Measurements from ENCODE around the gene LIPF. TPM values are rescaled to one million over a fixed set of nuclear protein-coding genes. Genes with fewer than 3 reads are reported as not detected.

The LIPF gene
- total RNA-seq, 1 donor from 2014 or later = 19.6 TPM

- DNase-seq (ENCODE audit: extremely low spot score, unreplicated experiment) = no peak
- TF ChIP-seq, protein P1, sequence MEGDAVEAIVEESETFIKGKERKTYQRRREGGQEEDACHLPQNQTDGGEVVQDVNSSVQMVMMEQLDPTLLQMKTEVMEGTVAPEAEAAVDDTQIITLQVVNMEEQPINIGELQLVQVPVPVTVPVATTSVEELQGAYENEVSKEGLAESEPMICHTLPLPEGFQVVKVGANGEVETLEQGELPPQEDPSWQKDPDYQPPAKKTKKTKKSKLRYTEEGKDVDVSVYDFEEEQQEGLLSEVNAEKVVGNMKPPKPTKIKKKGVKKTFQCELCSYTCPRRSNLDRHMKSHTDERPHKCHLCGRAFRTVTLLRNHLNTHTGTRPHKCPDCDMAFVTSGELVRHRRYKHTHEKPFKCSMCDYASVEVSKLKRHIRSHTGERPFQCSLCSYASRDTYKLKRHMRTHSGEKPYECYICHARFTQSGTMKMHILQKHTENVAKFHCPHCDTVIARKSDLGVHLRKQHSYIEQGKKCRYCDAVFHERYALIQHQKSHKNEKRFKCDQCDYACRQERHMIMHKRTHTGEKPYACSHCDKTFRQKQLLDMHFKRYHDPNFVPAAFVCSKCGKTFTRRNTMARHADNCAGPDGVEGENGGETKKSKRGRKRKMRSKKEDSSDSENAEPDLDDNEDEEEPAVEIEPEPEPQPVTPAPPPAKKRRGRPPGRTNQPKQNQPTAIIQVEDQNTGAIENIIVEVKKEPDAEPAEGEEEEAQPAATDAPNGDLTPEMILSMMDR (conservative IDR thresholded peaks at IDR 0.05) = no peak
- no peaks in the 10 kb centered on the region for H3K36me3 Mint-ChIP-seq
- peaks cover 3% of the 10 kb centered on the region for H3K27me3 Mint-ChIP-seq
- no peaks in the 10 kb centered on the region for H3K9me3 Mint-ChIP-seq
- no peak overlapping the region for H3K27ac Mint-ChIP-seq
- no peak overlapping the region for H3K4me3 Mint-ChIP-seq
- H3K4me1 Mint-ChIP-seq (ENCODE audit: unreplicated experiment) = no peaks in the 10 kb centered on the region
These were observed 13.1 kb upstream of the LIPF start for GRCh38 chr10:88651101-88651551.

DNA sequence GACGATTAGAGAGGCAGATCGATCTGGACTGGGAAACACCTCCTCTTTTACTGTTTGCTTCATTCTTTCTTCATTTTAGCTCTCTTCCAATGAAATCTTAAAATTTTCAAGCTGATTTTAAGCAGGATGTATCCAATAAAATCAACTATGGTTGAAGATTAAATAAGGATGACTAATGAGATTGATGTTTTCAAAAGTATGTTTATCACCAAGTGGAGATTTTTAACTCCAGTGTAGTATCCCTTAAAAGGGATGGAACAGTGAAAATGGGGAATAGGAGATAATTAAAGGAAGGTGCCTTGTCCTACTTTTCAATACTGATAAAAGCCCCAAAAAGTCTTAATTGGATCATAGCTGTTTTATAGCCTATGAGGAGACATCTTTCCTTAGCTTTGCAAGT, 11.6 kb upstream of the LIPF start:
- TF ChIP-seq, protein P1 (conservative IDR thresholded peaks at IDR 0.05) = no peak
- Mint-ChIP-seq H3K9me3 (no peaks in the 10 kb centered on the region), H3K36me3 (no peaks in the 10 kb centered on the region), H3K27me3 (peaks cover 3% of the 10 kb centered on the region), H3K4me1 (ENCODE audit: unreplicated experiment) (no peaks in the 10 kb centered on the region), H3K4me3 (no peak overlapping the region), H3K27ac (no peak overlapping the region)
- no peak for DNase-seq (ENCODE audit: extremely low spot score, unreplicated experiment)

DNA sequence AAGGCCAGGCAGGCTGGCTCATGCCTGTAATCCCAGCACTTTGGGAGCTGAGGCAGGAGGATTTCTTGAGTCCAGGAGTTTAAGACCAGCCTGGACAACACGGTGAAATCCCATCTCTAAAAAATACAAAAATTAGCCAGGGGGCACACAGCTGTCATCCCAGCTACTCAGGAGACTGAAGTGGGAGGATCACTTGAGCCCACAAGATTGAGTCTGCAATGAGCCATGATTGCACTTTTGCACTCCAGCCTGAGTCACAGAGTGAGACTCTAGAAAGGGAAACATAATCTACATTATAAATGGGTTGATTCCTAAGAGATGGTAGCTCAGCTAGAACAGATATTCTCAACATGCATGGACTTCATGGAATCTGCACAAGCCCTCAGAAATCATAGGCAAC, 6.3 kb upstream of the LIPF start:
- Mint-ChIP-seq H3K27me3 (no peaks in the 10 kb centered on the region), H3K9me3 (no peaks in the 10 kb centered on the region), H3K27ac (no peak overlapping the region), H3K4me3 (no peak overlapping the region), H3K36me3 (no peaks in the 10 kb centered on the region), H3K4me1 (ENCODE audit: unreplicated experiment) (no peaks in the 10 kb centered on the region)
- no peak for DNase-seq (ENCODE audit: extremely low spot score, unreplicated experiment)
- TF ChIP-seq, protein P1 (conservative IDR thresholded peaks at IDR 0.05) = no peak

DNA sequence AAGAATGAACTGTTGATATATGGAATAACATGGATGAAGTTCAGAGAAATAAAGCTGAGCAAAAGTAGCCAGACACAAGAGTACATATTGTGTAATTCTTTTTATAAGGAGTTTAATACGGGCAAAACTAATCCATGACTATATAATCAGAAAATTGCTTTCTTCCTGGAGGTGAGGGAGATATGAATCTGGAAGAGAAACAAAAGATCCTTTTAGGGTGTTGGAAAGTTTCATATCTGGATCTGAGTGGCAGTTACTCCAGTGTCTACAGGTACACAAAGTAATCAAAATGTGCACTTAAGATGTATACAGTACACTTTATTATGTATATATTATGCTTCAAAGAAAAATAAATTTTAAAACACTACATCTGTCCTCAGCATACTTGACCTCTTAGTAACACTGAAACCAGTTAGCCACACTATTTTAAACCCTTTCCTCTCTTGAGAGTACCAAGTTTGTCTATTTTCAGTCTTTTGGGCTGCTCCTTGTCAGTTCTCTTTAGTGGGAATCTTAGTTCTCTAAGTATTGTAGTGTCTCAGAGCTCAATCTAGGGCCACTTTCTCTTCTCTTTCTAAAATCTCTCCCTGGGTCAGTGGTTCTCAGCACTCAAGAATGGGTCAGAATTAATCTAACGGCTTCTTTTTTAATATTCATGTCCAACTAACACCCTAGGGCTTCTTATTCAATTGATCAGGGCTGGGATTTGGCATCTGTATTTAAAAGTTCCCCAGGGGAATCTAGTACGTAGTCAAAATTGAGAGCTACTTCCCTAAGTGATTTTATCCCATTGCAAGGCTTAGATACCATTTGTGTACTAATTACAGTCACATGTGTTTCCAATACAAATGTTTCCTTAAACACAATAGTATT, 4.3 kb upstream of the LIPF start:
- H3K36me3 Mint-ChIP-seq = no peaks in the 10 kb centered on the region
- TF ChIP-seq, protein P1 (conservative IDR thresholded peaks at IDR 0.05) = no peak
- no peaks in the 10 kb centered on the region for H3K9me3 Mint-ChIP-seq
- no peak for DNase-seq (ENCODE audit: extremely low spot score, unreplicated experiment)
- no peak overlapping the region for H3K4me3 Mint-ChIP-seq
- no peaks in the 10 kb centered on the region for H3K4me1 Mint-ChIP-seq (ENCODE audit: unreplicated experiment)
- no peaks in the 10 kb centered on the region for H3K27me3 Mint-ChIP-seq
- H3K27ac Mint-ChIP-seq = no peak overlapping the region

- DNase-seq (ENCODE audit: extremely low spot score, unreplicated experiment) = no peak
- Mint-ChIP-seq H3K36me3 (no peaks in the 10 kb centered on the region), H3K4me3 (no peak overlapping the region), H3K4me1 (ENCODE audit: unreplicated experiment) (no peaks in the 10 kb centered on the region), H3K9me3 (no peaks in the 10 kb centered on the region), H3K27ac (no peak overlapping the region), H3K27me3 (no peaks in the 10 kb centered on the region)
- TF ChIP-seq, protein P1 (conservative IDR thresholded peaks at IDR 0.05) = no peak
These were observed 3.7 kb upstream of the LIPF start for GRCh38 chr10:88660598-88660884.
